Neural cell (in vitro differentiated cells): ENCODE data around the gene FRG2. TPM values are rescaled to one million over a fixed set of nuclear protein-coding genes. Genes with fewer than 3 reads are reported as not detected.
A peak's percentile ranks its signal among the peaks of the same experiment; 100 is the strongest.
"Not testable (repeated sequence)": the region's sequence is repeated elsewhere in the genome, so short reads cannot be mapped to it uniquely, and the experiment has no call there.

Experiments used
- H2AFZ ChIP-seq: fragments of 200-600, 300-800 bp; sonication (generic), shearing (Covaris generic); 2 replicates; pipeline ENCODE4 v1.6.0; 2014; ENCODE audit warnings: low read depth, mild to moderate bottlenecking, antibody characterized with exemption, low read length, moderate library complexity
- H3F3A ChIP-seq: fragments of 200-600 bp; shearing (Covaris generic); 2 replicates; pipeline ENCODE4 v1.6.1; 2016; ENCODE audit warnings: mild to moderate bottlenecking, moderate library complexity, mixed read lengths, antibody characterized with exemption, low read length; ENCODE audit not compliant: insufficient read depth, poor library complexity, severe bottlenecking
- H3K27ac ChIP-seq: fragments of 200-600, 300-800 bp; sonication (generic), shearing (Covaris generic); 2 replicates; pipeline ENCODE4 v1.5.1; 2014; ENCODE audit warnings: mild to moderate bottlenecking, low read length, moderate library complexity
- H3K27me3 ChIP-seq: fragments of 300-800, 200-600 bp; sonication (generic), shearing (Covaris generic); 2 replicates; pipeline ENCODE4 v1.6.0; 2014; ENCODE audit warnings: mild to moderate bottlenecking, low read depth, low read length, moderate library complexity; ENCODE audit not compliant: insufficient read depth
- H3K36me3 ChIP-seq: fragments of 300-800, 200-600 bp; sonication (generic), shearing (Covaris generic); 2 replicates; pipeline ENCODE4 v1.5.1; 2014; ENCODE audit warnings: mild to moderate bottlenecking, antibody characterized with exemption, low read length, moderate library complexity; ENCODE audit not compliant: insufficient read depth
- H3K4me2 ChIP-seq: fragments of 300-800, 200-600 bp; sonication (generic), shearing (Covaris generic); 2 replicates; pipeline ENCODE4 v1.6.0; 2014; ENCODE audit warnings: mild to moderate bottlenecking, low read length
- H3K4me3 ChIP-seq: fragments of 300-800, 200-600 bp; sonication (generic), shearing (Covaris generic); 2 replicates; pipeline ENCODE4 v1.5.1; 2014; ENCODE audit warnings: mild to moderate bottlenecking, low read length, moderate library complexity
- H3K79me2 ChIP-seq: fragments of 200-600 bp; shearing (Covaris generic); replicated peaks from 2 replicates; pipeline ENCODE4 v1.6.0; 2014; ENCODE audit warnings: mild to moderate bottlenecking, low read length, moderate library complexity; ENCODE audit not compliant: insufficient read depth
- H3K9ac ChIP-seq: fragments of 300-800, 200-600 bp; sonication (generic), shearing (Covaris generic); 2 replicates; pipeline ENCODE4 v1.6.1; 2016; ENCODE audit warnings: mild to moderate bottlenecking, low read length, mixed read lengths
- H3K9me2 ChIP-seq: fragments of 200-600 bp; shearing (Covaris generic); 2 replicates; pipeline ENCODE4 v1.6.1; 2016; ENCODE audit warnings: mild to moderate bottlenecking, low read length, mixed read lengths; ENCODE audit not compliant: insufficient read depth
- H3K9me3 ChIP-seq: fragments of 200-600, 300-800 bp; sonication (generic), shearing (Covaris generic); 2 replicates; pipeline ENCODE4 v1.6.1; 2016; ENCODE audit warnings: mild to moderate bottlenecking, mixed run types, low read length, moderate library complexity, mixed read lengths
- H4K20me1 ChIP-seq: fragments of 200-600 bp; shearing (Covaris generic); 2 replicates; pipeline ENCODE4 v1.6.1; 2016; ENCODE audit warnings: mild to moderate bottlenecking, mixed run types; ENCODE audit not compliant: insufficient read depth
- EZH2 ChIP-seq: fragments of 200-600, 300-800 bp; shearing (Covaris generic), sonication (generic); IDR thresholded peaks from 2 replicates; pipeline ENCODE4 v1.6.1; 2014; ENCODE audit warnings: antibody characterized with exemption, low read length, borderline replicate concordance, mild to moderate bottlenecking; ENCODE audit not compliant: insufficient read depth, poor library complexity, severe bottlenecking
- RAD21 ChIP-seq: fragments of 450-650 bp; conservative IDR thresholded peaks from 2 replicates; pipeline ENCODE4 v1.6.1; 2014; ENCODE audit warnings: antibody characterized with exemption, mild to moderate bottlenecking, moderate library complexity
- polyA plus RNA-seq: library from polyadenylated mRNA; depleted of rRNA; stranded (reverse); fragments of >200 nt; gene quantifications from 2 replicates; pipeline ENCODE4 v1.2.3, GENCODE V29; 2014

Gene FRG2
- polyA plus RNA-seq, 1 donor from 2014 or later = not detected

- not testable (repeated sequence) for H3K9me2 ChIP-seq, H3K36me3 ChIP-seq, H3K27me3 ChIP-seq, H3K4me2 ChIP-seq, H3K9me3 ChIP-seq, H3K79me2 ChIP-seq, H3K27ac ChIP-seq, H2AFZ ChIP-seq, H3K9ac ChIP-seq, H4K20me1 ChIP-seq, H3F3A ChIP-seq
- H3K4me3 ChIP-seq = peak overlapping the region; percentile 35
Observed at GRCh38 chr4:190037704-190038388, 10.8 kb upstream of the FRG2 start.

DNA sequence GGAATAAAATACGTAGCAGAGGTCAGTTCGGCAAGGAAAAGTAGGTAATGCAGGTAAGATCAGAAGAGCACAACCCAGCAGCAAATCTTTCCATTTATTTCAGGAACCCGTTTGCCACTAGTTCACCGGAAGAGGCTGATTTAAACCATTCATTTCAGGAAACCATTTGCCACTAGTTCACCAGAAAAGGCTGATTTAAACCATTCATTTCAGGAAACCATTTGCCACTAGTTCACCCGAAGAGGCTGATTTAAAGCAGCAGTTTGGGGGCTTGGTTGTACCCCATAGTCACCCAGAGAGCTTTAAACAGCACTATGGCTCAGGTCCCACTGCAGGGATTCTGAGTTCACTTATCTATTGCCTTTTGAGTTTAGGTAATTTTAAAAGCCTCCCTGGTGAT, 4.2 kb upstream of the FRG2 start:
- H3K4me3 ChIP-seq, H3K4me2 ChIP-seq, H3K27ac ChIP-seq, H3K36me3 ChIP-seq, H3K9me2 ChIP-seq, H2AFZ ChIP-seq, H4K20me1 ChIP-seq, H3K79me2 ChIP-seq, H3K9me3 ChIP-seq, H3F3A ChIP-seq, H3K27me3 ChIP-seq, H3K9ac ChIP-seq: not testable (repeated sequence)

- H3F3A ChIP-seq, H4K20me1 ChIP-seq, H3K36me3 ChIP-seq, H2AFZ ChIP-seq, H3K27ac ChIP-seq, H3K9ac ChIP-seq, H3K79me2 ChIP-seq, H3K4me3 ChIP-seq, H3K4me2 ChIP-seq, H3K9me2 ChIP-seq, H3K9me3 ChIP-seq: not testable (repeated sequence)
- peaks cover 46% of the 10 kb centered on the region for H3K27me3 ChIP-seq
Observed at GRCh38 chr4:190022614-190023281, 4.3 kb downstream of the FRG2 start.

DNA sequence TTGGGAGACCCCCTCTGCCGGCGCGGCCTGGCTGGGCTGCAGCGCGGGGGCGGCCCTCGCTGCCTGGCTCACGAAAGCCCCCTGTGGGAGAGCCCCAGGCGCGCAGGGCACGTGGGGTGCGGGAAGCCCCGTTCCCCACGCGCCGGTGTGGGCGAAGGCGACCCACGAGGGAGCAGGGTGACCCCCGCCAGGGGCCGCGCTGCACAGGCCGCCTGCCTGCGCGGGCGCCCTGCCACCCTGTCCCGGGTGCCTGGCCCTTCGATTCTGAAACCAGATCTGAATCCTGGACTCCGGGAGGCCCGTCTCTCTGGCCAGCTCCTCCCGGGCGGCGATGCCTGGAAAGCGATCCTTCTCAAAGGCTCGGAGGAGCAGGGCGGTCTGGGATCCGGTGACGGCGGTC, 5.1 kb downstream of the FRG2 start:
- H2AFZ ChIP-seq, H3F3A ChIP-seq, H3K27ac ChIP-seq, H3K79me2 ChIP-seq, H3K36me3 ChIP-seq, H3K9me3 ChIP-seq, H4K20me1 ChIP-seq, H3K4me2 ChIP-seq, H3K9ac ChIP-seq, H3K9me2 ChIP-seq, H3K4me3 ChIP-seq: not testable (repeated sequence)
- peaks cover 53% of the 10 kb centered on the region for H3K27me3 ChIP-seq

GRCh38 chr4:190020790-190021717, 6.0 kb downstream of the FRG2 start:
- Histone ChIP-seq H3K9me2 (no peaks in the 10 kb centered on the region), H3K27me3 (peaks cover 63% of the 10 kb centered on the region), H2AFZ (peak overlapping the region; percentile 51), H3K4me3 (peak overlapping the region; percentile 69), H3K79me2 (no peaks in the 10 kb centered on the region), H3K9ac (no peak overlapping the region), H3K9me3 (no peaks in the 10 kb centered on the region), H3F3A (no peaks in the 10 kb centered on the region), H3K36me3 (no peaks in the 10 kb centered on the region), H3K4me2 (peak overlapping the region; percentile 79), H3K27ac (no peak overlapping the region), H4K20me1 (no peaks in the 10 kb centered on the region)
- TF ChIP-seq RAD21 (no peak), EZH2 (peak; percentile 44)

- not testable (repeated sequence) for H3K9me3 ChIP-seq, H3K4me2 ChIP-seq
- H3K27me3 ChIP-seq = peaks cover 74% of the 10 kb centered on the region
Observed at GRCh38 chr4:190019859-190020463, 7.1 kb downstream of the FRG2 start.

More at GRCh38 chr4:190019859-190020463, 7.1 kb downstream of the FRG2 start:
- not testable (repeated sequence) for H3K27ac ChIP-seq, H3F3A ChIP-seq, H3K9ac ChIP-seq, H4K20me1 ChIP-seq, H2AFZ ChIP-seq, H3K9me2 ChIP-seq, H3K36me3 ChIP-seq, H3K79me2 ChIP-seq
- H3K4me3 ChIP-seq = peak overlapping the region; percentile 69
